Kidney (tissue), 14 donors: ENCODE data around the gene ARL5C. TPM values are rescaled to one million over a fixed set of nuclear protein-coding genes. Genes with fewer than 3 reads are reported as not detected.
A peak's percentile ranks its signal among the peaks of the same experiment; 100 is the strongest.

Source experiments
- DNase-seq, 5 donors: peaks; one replicate each; pipeline ENCODE4 v3.0.0-alpha.2; 2013 to 2020
- FAIRE-seq: peaks from 2 replicates; lab custom pipeline; 2012; peaks lifted over from hg19 to GRCh38; lab: Jason Lieb, UNC
- H3K27ac ChIP-seq, 2 donors: one replicate each; pipeline ENCODE4 v1.7.0; 2013; ENCODE audit warnings: low read depth in 2 of 2, low read length in 2 of 2, inconsistent platforms in 1 of 2
- H3K27me3 ChIP-seq: one replicate; pipeline ENCODE4 v1.7.1; 2013; ENCODE audit warnings: low read length, inconsistent platforms; ENCODE audit not compliant: control insufficient read depth, insufficient read depth
- H3K36me3 ChIP-seq, 3 donors: one replicate each; pipeline versions ENCODE4 v1.7.0 to v1.7.1; 2013; ENCODE audit warnings: low read length in 3 of 3, control low read depth in 1 of 3, inconsistent platforms in 1 of 3; ENCODE audit not compliant: insufficient read depth in 3 of 3, control insufficient read depth in 2 of 3
- H3K4me1 ChIP-seq, 3 donors: one replicate each; pipeline versions ENCODE4 v1.7.0 to v1.7.1; 2013; ENCODE audit warnings: low read length in 3 of 3, inconsistent platforms in 1 of 3, low read depth in 1 of 3; ENCODE audit not compliant: control insufficient read depth in 2 of 3, insufficient read depth in 2 of 3
- H3K4me3 ChIP-seq, 3 donors: one replicate each; pipeline versions ENCODE4 v1.7.0 to v1.8.1; 2013; ENCODE audit warnings: low read length in 3 of 3, control low read depth in 1 of 3, inconsistent platforms in 1 of 3
- H3K9ac ChIP-seq, 3 donors: one replicate each; pipeline versions ENCODE4 v1.7.0 to v1.7.1; 2013; ENCODE audit warnings: low read length in 3 of 3, control low read depth in 1 of 3, inconsistent platforms in 1 of 3
- H3K9me3 ChIP-seq, 3 donors: one replicate each; pipeline versions ENCODE4 v1.7.0 to v1.7.1; 2013; ENCODE audit warnings: low read length in 3 of 3, control low read depth in 1 of 3, inconsistent platforms in 1 of 3; ENCODE audit not compliant: control insufficient read depth in 2 of 3, insufficient read depth in 1 of 3
- CTCF ChIP-seq: IDR thresholded peaks from 3 replicates; pipeline ENCODE4 v1.5.1; 2012; ENCODE audit warnings: mild to moderate bottlenecking, moderate library complexity, borderline replicate concordance; ENCODE audit not compliant: insufficient read depth; ENCODE audit errors: extremely low read depth
- intact Hi-C: fragments of 100-400 bp; cut with DNase I; formaldehyde crosslinking; loops from one replicate; pipeline ENCODE4 v1.11.1; 2022
- polyA plus RNA-seq: library from polyadenylated mRNA; stranded (reverse); fragments of 350-450 nt; fragmentation: Illumina TruSeq; extraction: RNeasy Lipid Tissue Mini Kit (QIAGEN cat#74804); gene quantifications from one replicate; pipeline ENCODE4 v1.2.3, GENCODE V29; 2014; ENCODE audit warnings: low read depth, low replicate concordance; ENCODE audit not compliant: insufficient read depth
- total RNA-seq: library from RNA; stranded (reverse); fragmentation: NEBNext Ultra II Directional; extraction: Animal tissue kit (Norgen Biotek cat#: 25700); gene quantifications from one replicate; pipeline ENCODE4 v1.2.1, GENCODE V29; 2021
- donor health status: control.
- donor health status: control.
- donor health status: control.
- donor health status: control.
- donor health status: control.
- donor health status: DM: yes; HTN: yes; CAD: no.
- donor health status: Normal renal cell carcinoma (clear cell type).

ARL5C gene
- total and polyA plus RNA-seq, 2 donors from 2014 or later = not detected

GRCh38 chr17:39150795-39151149, 15.2 kb downstream of the ARL5C start:
- TF ChIP-seq CTCF = no peak
- H3K4me1 ChIP-seq = peaks cover 0 to 10% (median 8%) of the 10 kb centered on the region in 3 donors
- FAIRE-seq = no peak
- no peak overlapping the region for H3K27ac ChIP-seq
- no peaks in the 10 kb centered on the region for H3K27me3 ChIP-seq
- H3K4me3 ChIP-seq = peak overlapping the region in 1 of 3 donors; percentile 21
- no peak for DNase-seq
- no peaks in the 10 kb centered on the region for H3K36me3 ChIP-seq
- no peaks in the 10 kb centered on the region for H3K9me3 ChIP-seq
- intact Hi-C loops = loop anchor here (10.0 kb wide), 1 partner anchor 166 kb away; no protein-coding TSS in a partner anchor
- H3K9ac ChIP-seq = no peak overlapping the region

GRCh38 chr17:39150104-39150634, 15.8 kb downstream of the ARL5C start:
- H3K4me3 ChIP-seq = no peak overlapping the region
- FAIRE-seq (no peak), DNase-seq (no peak)
- H3K9ac ChIP-seq = no peak overlapping the region
- no peaks in the 10 kb centered on the region for H3K27me3 ChIP-seq
- no peak for TF ChIP-seq CTCF
- H3K36me3 ChIP-seq = no peaks in the 10 kb centered on the region
- no peak overlapping the region for H3K27ac ChIP-seq
- no peaks in the 10 kb centered on the region for H3K9me3 ChIP-seq
- intact Hi-C loops = loop anchor here (10.0 kb wide), 1 partner anchor 165 kb away; no protein-coding TSS in a partner anchor
- H3K4me1 ChIP-seq = peaks cover 0 to 10% (median 8%) of the 10 kb centered on the region in 3 donors

DNA sequence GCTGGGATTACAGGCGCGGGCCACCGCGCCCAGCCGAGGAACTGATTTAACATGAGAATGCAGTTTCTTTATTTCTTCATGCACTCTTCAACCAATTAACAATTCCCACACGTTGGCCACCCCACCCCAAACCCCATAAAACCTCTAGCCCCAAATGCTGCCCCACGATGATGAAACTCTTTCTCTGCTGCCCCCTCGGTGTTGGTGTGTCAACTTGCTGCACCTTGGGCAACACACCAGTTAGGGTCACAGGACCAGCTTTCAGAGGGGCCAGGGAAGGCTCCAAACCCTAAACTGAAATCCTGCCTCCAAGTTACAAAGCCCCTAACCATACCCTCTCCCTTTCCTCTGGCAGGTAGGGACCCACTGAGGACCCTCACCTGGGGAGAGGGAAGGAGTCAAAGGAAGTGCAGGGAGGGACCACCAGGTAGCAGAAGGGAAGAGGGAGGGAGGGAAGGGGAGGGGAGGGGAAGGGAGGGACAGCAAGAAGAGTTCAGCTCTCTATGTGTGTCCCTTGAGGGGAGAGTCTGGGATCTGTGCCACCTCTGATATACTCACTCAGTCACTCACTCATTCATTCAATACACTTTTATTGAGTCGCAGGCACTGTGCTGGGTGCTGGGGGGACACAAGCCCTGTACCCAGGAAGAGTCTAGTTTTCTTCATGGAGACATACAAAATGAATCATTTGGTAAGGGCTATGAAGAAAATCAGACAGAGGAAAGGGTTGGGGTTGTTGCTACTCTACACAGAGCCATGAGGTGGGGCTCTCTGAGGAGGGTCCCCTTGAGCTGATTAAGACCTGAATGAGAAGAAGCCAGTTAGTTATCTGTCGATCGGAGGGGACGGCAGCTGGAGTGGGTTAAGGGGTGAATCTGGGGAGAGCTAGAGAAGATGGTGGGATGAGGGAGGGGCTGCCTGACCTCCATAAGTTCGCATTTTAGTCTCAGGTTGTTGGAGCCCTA, 18.5 kb downstream of the ARL5C start:
- intact Hi-C loops = loop anchor here (10.0 kb wide), 1 partner anchor 73 kb away; no protein-coding TSS in a partner anchor
- Histone ChIP-seq H3K4me1 (peaks cover 0 to 7% (median 0%) of the 10 kb centered on the region in 3 donors), H3K27ac (no peak overlapping the region), H3K27me3 (no peaks in the 10 kb centered on the region), H3K9me3 (no peaks in the 10 kb centered on the region), H3K36me3 (no peaks in the 10 kb centered on the region), H3K4me3 (no peak overlapping the region), H3K9ac (no peak overlapping the region)
- TF ChIP-seq CTCF = no peak
- DNase-seq (no peak), FAIRE-seq (no peak)
